ENCODE results near the gene CD99. TPM values are rescaled to one million over a fixed set of nuclear protein-coding genes. Genes with fewer than 3 reads are reported as not detected.

Gene CD99
- total RNA-seq, 2 experiments from 2014 or later: 261 to 314 TPM

- POLR2A ChIA-PET: no interaction called here
- Mint-ChIP-seq H3K27me3 (no peaks in the 10 kb centered on the region), H3K9me3 (peaks cover 6% of the 10 kb centered on the region), H3K4me3 (peak overlapping the region; percentile 41), H3K4me1 (peaks cover 89% of the 10 kb centered on the region), H3K27ac (peak overlapping the region; percentile 82), H3K36me3 (ENCODE audit: low read depth) (peaks cover 83% of the 10 kb centered on the region)
- CTCF ChIA-PET: no interaction called here
- DNase-seq: peak; percentile 77
Observed at GRCh38 chrX:2696698-2697215, 5.7 kb downstream of the CD99 start.

GRCh38 chrX:2697306-2697705 is 6.2 kb downstream of the CD99 start:
- peaks cover 83% of the 10 kb centered on the region for H3K36me3 Mint-ChIP-seq (ENCODE audit: low read depth)
- H3K27ac Mint-ChIP-seq: peak overlapping the region; percentile 82
- no peaks in the 10 kb centered on the region for H3K27me3 Mint-ChIP-seq
- H3K9me3 Mint-ChIP-seq: peaks cover 6% of the 10 kb centered on the region
- peaks cover 94% of the 10 kb centered on the region for H3K4me1 Mint-ChIP-seq
- peak overlapping the region; percentile 41 for H3K4me3 Mint-ChIP-seq
- CTCF ChIA-PET: no interaction called here
- POLR2A ChIA-PET: no interaction called here
- no peak for DNase-seq

GRCh38 chrX:2697741-2698299 is 6.7 kb downstream of the CD99 start:
- Mint-ChIP-seq H3K4me1 (peaks cover 96% of the 10 kb centered on the region), H3K36me3 (ENCODE audit: low read depth) (peaks cover 78% of the 10 kb centered on the region), H3K4me3 (peak overlapping the region; percentile 41), H3K27me3 (no peaks in the 10 kb centered on the region), H3K9me3 (peaks cover 6% of the 10 kb centered on the region), H3K27ac (peak overlapping the region; percentile 82)
- no peak for DNase-seq
- CTCF ChIA-PET: no interaction called here
- POLR2A ChIA-PET: no interaction called here

GRCh38 chrX:2698604-2699003 is 7.5 kb downstream of the CD99 start:
- CTCF ChIA-PET: no interaction called here
- Mint-ChIP-seq H3K4me3 (peak overlapping the region; percentile 47), H3K36me3 (ENCODE audit: low read depth) (peaks cover 76% of the 10 kb centered on the region)

GRCh38 chrX:2699959-2700358 is 8.9 kb downstream of the CD99 start:
- peaks cover 97% of the 10 kb centered on the region for H3K4me1 Mint-ChIP-seq
- H3K27me3 Mint-ChIP-seq: no peaks in the 10 kb centered on the region
- ChIA-PET CTCF (no interaction called here), POLR2A (no interaction called here)
- peaks cover 6% of the 10 kb centered on the region for H3K9me3 Mint-ChIP-seq
- no peak overlapping the region for H3K4me3 Mint-ChIP-seq
- peaks cover 72% of the 10 kb centered on the region for H3K36me3 Mint-ChIP-seq (ENCODE audit: low read depth)
- no peak overlapping the region for H3K27ac Mint-ChIP-seq
- no peak for DNase-seq

More at GRCh38 chrX:2698604-2699003, 7.5 kb downstream of the CD99 start:
- Mint-ChIP-seq H3K9me3 (peaks cover 6% of the 10 kb centered on the region), H3K4me1 (peaks cover 97% of the 10 kb centered on the region), H3K27me3 (no peaks in the 10 kb centered on the region), H3K27ac (peak overlapping the region; percentile 82)
- no peak for DNase-seq
- POLR2A ChIA-PET: no interaction called here

- H3K27me3 Mint-ChIP-seq: no peaks in the 10 kb centered on the region
- CTCF ChIA-PET: no interaction called here
- peaks cover 6% of the 10 kb centered on the region for H3K9me3 Mint-ChIP-seq
- H3K27ac Mint-ChIP-seq: no peak overlapping the region
- H3K4me1 Mint-ChIP-seq: peaks cover 97% of the 10 kb centered on the region
- POLR2A ChIA-PET: no interaction called here
- no peak overlapping the region for H3K4me3 Mint-ChIP-seq
- H3K36me3 Mint-ChIP-seq (ENCODE audit: low read depth): peaks cover 75% of the 10 kb centered on the region
- DNase-seq: no peak
Observed at GRCh38 chrX:2700405-2701320, 9.6 kb downstream of the CD99 start.

- Mint-ChIP-seq H3K9me3 (peaks cover 6% of the 10 kb centered on the region), H3K4me1 (peaks cover 93% of the 10 kb centered on the region), H3K4me3 (no peak overlapping the region), H3K27me3 (no peaks in the 10 kb centered on the region), H3K27ac (no peak overlapping the region), H3K36me3 (ENCODE audit: low read depth) (peaks cover 70% of the 10 kb centered on the region)
- POLR2A ChIA-PET: no interaction called here
- CTCF ChIA-PET: no interaction called here
- no peak for DNase-seq
Observed at GRCh38 chrX:2701600-2701999, 10.5 kb downstream of the CD99 start.

GRCh38 chrX:2703991-2704369 is 12.9 kb downstream of the CD99 start:
- Mint-ChIP-seq H3K36me3 (ENCODE audit: low read depth) (peaks cover 61% of the 10 kb centered on the region), H3K27ac (peak overlapping the region; percentile 67), H3K4me3 (peak overlapping the region; percentile 16), H3K27me3 (no peaks in the 10 kb centered on the region), H3K9me3 (peaks cover 6% of the 10 kb centered on the region), H3K4me1 (peaks cover 91% of the 10 kb centered on the region)
- ChIA-PET CTCF (no interaction called here), POLR2A (no interaction called here)
- no peak for DNase-seq

- Mint-ChIP-seq H3K4me3 (no peak overlapping the region), H3K27me3 (no peaks in the 10 kb centered on the region), H3K9me3 (peaks cover 5% of the 10 kb centered on the region), H3K36me3 (ENCODE audit: low read depth) (peaks cover 52% of the 10 kb centered on the region), H3K4me1 (peaks cover 94% of the 10 kb centered on the region), H3K27ac (peak overlapping the region; percentile 22)
- CTCF ChIA-PET: no interaction called here
- POLR2A ChIA-PET: no interaction called here
- no peak for DNase-seq
Observed at GRCh38 chrX:2705046-2705832, 14.1 kb downstream of the CD99 start.

GRCh38 chrX:2707334-2707760 is 16.3 kb downstream of the CD99 start:
- H3K27ac Mint-ChIP-seq: peak overlapping the region; percentile 87
- no peaks in the 10 kb centered on the region for H3K9me3 Mint-ChIP-seq
- peak overlapping the region; percentile 12 for H3K4me3 Mint-ChIP-seq
- POLR2A ChIA-PET: no interaction called here
- peak; percentile 59 for DNase-seq
- H3K36me3 Mint-ChIP-seq (ENCODE audit: low read depth): peaks cover 39% of the 10 kb centered on the region
- H3K4me1 Mint-ChIP-seq: peaks cover 82% of the 10 kb centered on the region
- no peaks in the 10 kb centered on the region for H3K27me3 Mint-ChIP-seq
- CTCF ChIA-PET: no interaction called here

GRCh38 chrX:2708021-2708420 is 16.9 kb downstream of the CD99 start:
- Mint-ChIP-seq H3K27me3 (no peaks in the 10 kb centered on the region), H3K9me3 (no peaks in the 10 kb centered on the region), H3K36me3 (ENCODE audit: low read depth) (peaks cover 39% of the 10 kb centered on the region), H3K4me1 (peaks cover 76% of the 10 kb centered on the region), H3K4me3 (no peak overlapping the region), H3K27ac (peak overlapping the region; percentile 87)
- CTCF ChIA-PET: no interaction called here
- POLR2A ChIA-PET: no interaction called here
- DNase-seq: no peak

GRCh38 chrX:2708592-2709188 is 17.6 kb downstream of the CD99 start:
- H3K27ac Mint-ChIP-seq: peak overlapping the region; percentile 87
- no peak for DNase-seq
- POLR2A ChIA-PET: no interaction called here
- no peaks in the 10 kb centered on the region for H3K9me3 Mint-ChIP-seq
- no peaks in the 10 kb centered on the region for H3K27me3 Mint-ChIP-seq
- H3K4me3 Mint-ChIP-seq: no peak overlapping the region
- H3K4me1 Mint-ChIP-seq: peaks cover 69% of the 10 kb centered on the region
- CTCF ChIA-PET: no interaction called here
- peaks cover 36% of the 10 kb centered on the region for H3K36me3 Mint-ChIP-seq (ENCODE audit: low read depth)

- H3K27me3 Mint-ChIP-seq: no peaks in the 10 kb centered on the region
- peaks cover 65% of the 10 kb centered on the region for H3K4me1 Mint-ChIP-seq
- H3K36me3 Mint-ChIP-seq (ENCODE audit: low read depth): peaks cover 39% of the 10 kb centered on the region
- ChIA-PET CTCF (no interaction called here), POLR2A (no interaction called here)
- H3K9me3 Mint-ChIP-seq: no peaks in the 10 kb centered on the region
- H3K27ac Mint-ChIP-seq: peak overlapping the region; percentile 87
- no peak for DNase-seq
- peak overlapping the region; percentile 68 for H3K4me3 Mint-ChIP-seq
Observed at GRCh38 chrX:2709556-2709955, 18.5 kb downstream of the CD99 start.

Measured in activated CD4-positive, alpha-beta T cell treated with anti-CD3 and anti-CD28 coated beads, Interleukin-2, amount 10 ng/mL, durations not matched to agents 7 days and 5 days (primary cell).